IPS-NIHi7 (cell line): Measurements from ENCODE around the gene CDC42BPG.
A peak's percentile ranks its signal among the peaks of the same experiment; 100 is the strongest.

Experiments
- DNase-seq: peaks from one replicate; pipeline ENCODE4 v3.0.0; 2012; ENCODE audit warnings: mixed read lengths; ENCODE audit errors: extremely low spot score

The CDC42BPG gene

DNA sequence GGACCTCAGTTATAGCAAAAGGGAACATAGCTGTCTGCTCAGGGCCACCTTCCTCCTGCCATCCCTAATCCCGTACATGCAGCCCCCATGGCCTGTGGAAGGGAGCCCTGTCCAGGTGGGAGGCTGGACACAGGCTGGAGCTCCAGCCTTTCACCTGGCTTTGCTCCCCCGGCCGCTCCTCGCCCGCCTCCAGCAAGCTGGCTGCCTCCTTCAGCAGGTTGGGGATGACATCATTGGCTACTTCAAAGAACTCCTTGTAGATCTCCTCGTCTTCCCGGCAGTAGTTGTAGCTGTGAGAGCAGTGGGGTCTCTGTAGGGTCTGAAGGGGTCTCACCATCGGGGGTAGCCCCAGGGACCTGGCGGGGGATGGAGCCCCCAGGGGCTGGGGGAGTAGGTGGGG, 39.0 kb downstream of the CDC42BPG start:
- DNase-seq = no peak

GRCh38 chr11:64804346-64805210, 39.9 kb downstream of the CDC42BPG start:
- no peak for DNase-seq

- peak; percentile 68 for DNase-seq
Observed at GRCh38 chr11:64803846-64804345, 40.6 kb downstream of the CDC42BPG start.

- DNase-seq = peak; percentile 95
Observed at GRCh38 chr11:64803158-64803845, 41.2 kb downstream of the CDC42BPG start, which contains the start of gene MAP4K2. Gene MAP4K2 (minus strand): TSS chr11:64803214. CDS start chr11:64803149, 65 bp downstream.

GRCh38 chr11:64802370-64803157, 41.9 kb downstream of the CDC42BPG start:
- DNase-seq = no peak

DNA sequence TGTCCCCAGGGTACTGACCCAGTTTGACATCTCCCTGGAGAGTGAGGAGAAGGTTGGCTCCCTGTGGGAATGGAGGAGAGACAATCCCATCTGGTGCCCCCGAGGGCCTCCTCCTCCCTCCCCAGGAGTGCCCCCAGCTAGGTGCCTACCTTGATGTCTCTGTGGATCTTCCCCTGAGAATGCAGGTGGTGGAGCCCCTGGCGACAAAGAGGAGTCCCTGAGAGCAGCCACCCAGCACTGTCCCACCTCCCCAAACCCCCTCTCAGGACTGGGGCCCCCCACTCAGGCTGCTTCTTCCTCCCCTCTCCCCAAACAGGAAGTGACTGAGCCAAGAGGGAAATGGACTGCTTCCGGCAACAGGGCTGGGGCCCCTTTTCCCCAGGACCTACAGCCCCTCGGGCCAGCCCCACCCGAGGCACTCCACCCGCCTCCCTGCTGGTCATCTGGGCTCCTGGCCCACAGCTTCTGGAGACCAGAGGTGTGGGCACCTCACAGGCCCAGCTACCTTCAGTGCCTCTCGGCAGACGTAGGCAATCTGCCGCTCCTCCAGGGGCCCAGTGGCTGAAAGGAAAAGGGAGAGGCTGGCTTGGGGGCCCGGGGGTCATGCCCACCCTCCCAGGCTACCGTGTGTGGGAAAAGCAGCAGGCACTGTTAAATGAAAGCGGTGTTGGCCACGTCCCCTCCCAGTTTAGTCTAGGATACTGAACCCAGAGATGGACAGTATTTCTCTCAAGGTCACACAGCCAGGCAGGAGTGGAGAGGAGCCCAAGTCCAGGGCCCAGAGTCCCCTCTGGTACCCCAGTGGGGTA, 42.7 kb downstream of the CDC42BPG start:
- no peak for DNase-seq

GRCh38 chr11:64801158-64801464, 43.3 kb downstream of the CDC42BPG start:
- no peak for DNase-seq

DNA sequence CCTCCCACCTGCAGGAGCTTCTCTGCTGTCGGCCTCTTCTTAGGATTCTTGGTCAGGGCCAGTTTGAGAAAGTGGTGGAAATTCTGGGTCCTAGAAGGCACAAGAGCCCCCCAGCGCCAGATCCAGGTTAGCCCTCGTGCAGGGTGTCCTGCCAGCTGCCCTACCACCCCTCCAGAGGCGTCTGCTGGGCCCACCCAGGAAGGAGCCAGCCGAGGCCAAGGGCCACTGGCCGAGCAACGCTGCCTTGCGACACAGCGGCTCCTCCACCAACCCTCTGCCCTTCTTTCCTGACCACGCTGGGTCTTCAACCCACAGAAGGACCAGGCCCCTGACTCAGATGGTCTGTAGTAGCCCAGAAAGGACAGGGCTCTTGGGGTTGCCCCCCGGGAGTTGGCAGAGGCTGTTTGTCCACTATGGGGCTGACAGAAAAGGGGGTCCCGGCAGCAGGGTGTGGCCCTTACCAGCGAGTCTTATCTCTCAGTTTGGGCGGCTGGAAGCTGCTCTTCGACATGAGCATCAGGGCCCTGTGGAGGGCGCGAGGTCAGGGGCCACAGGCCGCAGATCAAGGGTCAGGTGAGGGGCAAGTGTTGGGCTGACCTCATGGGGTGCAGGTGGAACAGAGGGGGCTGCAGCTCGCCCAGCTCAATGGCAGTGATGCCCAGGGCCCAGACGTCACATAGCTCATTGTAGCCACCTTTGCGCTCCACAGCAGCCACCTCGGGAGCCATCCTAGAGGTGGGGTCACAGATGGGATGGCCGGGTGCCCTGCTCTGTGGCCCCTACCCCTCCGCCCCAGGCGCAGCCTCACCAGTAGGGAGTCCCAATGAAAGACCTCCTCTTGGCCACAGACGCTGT, 43.9 kb downstream of the CDC42BPG start:
- DNase-seq = no peak

- no peak for DNase-seq
Observed at GRCh38 chr11:64799623-64800302, 44.7 kb downstream of the CDC42BPG start.

DNA sequence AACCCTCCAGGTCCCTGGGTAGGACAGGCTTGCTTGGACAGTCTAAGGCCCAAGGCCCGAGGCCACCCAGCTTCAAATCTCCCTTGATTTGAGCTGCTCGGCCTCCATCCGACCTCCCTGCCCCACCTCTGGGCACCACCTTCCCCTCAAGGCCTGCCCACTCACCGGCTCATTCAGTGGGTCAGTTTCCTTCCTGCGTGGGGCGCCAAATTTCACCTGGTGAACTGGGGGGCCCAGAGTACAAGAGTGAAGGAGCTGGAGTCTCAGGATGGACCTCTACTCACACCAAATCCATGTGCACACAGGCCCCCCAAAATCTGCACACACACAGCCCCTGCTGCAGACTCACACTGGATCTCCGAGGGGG, 45.2 kb downstream of the CDC42BPG start:
- DNase-seq = no peak

- DNase-seq = no peak
Observed at GRCh38 chr11:64796757-64797541, 47.5 kb downstream of the CDC42BPG start.

DNA sequence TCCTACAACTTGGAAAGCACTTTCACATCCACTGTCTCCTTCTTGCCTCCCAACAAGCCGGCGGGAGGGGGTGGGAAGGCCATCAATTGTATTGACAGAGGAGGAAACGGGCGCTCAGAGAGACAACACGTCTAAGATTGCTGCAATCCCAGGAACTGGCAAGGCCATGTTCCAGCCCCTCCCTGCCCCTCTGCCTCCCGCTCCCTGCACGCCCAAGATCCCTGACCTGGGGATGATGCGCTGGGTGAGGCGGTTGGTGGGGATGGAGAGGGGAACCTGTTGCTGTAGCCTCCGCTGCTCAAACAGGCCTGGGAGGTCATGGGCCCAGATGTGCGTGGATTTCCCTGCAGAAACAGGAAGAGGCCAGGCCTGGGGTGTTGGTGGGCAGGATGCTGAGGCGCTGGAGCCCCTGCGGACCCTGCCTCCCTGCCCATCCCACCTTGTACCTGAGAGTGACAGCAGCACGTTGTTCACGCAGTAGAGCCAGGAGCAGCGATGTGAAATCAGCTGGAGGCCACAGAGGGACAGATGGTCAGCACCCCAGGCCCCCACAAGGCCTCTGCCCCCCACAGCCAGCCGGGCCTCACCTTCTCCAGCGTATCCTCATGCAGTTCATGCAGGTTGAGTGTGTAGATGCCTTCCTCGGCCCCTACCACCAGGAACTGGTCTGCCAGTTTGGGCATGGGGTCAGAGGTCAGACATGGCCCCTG, 48.3 kb downstream of the CDC42BPG start:
- DNase-seq = no peak

GRCh38 chr11:64794526-64794925, 49.9 kb downstream of the CDC42BPG start:
- no peak for DNase-seq

- no peak for DNase-seq
Observed at GRCh38 chr11:64793271-64794160, 50.9 kb downstream of the CDC42BPG start.

DNA sequence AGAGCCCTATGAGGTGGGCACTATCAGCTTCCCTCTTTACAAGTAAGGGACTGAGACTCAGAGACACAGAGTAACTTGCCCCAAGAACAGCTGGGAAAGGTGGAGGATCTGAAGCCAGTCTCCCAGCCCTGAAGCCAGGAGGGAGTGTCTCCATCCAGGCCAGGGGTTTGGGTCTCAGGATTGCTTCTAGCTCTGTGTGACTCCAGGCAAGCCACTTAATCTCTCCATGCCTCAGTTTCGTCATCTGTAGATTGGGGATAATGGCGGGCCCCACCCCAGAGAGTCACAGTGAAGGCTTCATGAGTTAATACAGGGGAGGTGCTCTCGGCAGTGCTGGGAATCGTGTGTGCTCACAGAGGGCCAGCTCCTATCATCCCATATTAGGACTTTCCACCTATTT, 52.0 kb downstream of the CDC42BPG start:
- no peak for DNase-seq

DNA sequence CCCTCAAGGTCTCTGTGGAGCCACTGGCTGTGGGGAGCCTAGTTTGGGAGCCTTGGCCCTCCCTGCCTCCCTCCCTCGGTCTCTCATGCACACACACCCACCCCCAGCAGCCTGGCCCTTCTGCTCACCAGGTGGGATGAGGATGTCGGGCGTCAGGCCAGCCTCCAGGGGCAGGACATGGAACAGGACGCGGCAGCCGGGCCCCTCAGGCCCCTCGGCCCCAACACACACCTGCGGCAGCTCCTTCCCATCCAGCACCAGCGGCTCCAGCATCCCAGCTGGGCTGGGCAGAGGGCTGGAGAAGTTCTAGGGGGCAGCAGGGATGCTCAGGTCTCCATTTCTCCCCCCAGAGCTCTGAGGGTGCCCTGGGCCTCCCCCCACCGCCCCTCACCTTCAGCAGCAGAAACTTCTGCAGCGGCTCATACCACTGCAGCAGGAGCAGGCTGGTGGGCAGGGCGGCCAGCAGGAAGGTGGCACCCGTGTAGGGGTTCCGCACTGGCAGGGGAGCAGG, 52.6 kb downstream of the CDC42BPG start:
- no peak for DNase-seq
